ENCODE measurements around the gene LYVE1. TPM values are rescaled to one million over a fixed set of nuclear protein-coding genes. Genes with fewer than 3 reads are reported as not detected.

LYVE1 gene
- total RNA-seq, 6 experiments from 2014 or later, result 9.3 to 60.8 (median 28.3) TPM

DNA sequence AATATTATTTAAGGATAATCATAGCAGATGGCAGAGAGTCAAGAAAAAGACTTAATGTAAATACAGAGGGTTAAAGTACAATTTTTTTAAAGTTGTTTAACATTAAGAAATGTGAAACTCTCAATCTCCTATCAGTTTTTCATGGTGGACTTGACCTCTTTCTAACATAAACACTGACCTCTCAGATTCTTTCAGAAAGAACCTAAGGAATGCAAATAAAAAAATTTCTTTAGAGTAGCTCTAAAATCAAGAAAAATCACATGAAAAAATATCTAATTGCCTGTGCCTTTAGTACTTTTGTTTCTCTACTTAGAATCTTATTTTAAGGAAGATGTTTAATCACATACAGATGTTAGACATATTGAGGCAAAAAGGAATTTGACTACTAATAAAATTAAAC is 40.3 kb downstream of the LYVE1 start:
- Histone ChIP-seq H3K9me3 (no peaks in the 10 kb centered on the region), H3K27ac (no peak overlapping the region), H3K4me3 (no peak overlapping the region), H3K27me3 (no peaks in the 10 kb centered on the region), H3K36me3 (peaks cover 0 to 22% (median 5%) of the 10 kb centered on the region in 4 donors), H3K4me1 (no peaks in the 10 kb centered on the region)
- intact Hi-C loops (cut with DNase I), result no loop called here
- no peak for TF ChIP-seq POLR2A (IDR thresholded peaks at IDR 0.05)
- TF ChIP-seq, protein P1, sequence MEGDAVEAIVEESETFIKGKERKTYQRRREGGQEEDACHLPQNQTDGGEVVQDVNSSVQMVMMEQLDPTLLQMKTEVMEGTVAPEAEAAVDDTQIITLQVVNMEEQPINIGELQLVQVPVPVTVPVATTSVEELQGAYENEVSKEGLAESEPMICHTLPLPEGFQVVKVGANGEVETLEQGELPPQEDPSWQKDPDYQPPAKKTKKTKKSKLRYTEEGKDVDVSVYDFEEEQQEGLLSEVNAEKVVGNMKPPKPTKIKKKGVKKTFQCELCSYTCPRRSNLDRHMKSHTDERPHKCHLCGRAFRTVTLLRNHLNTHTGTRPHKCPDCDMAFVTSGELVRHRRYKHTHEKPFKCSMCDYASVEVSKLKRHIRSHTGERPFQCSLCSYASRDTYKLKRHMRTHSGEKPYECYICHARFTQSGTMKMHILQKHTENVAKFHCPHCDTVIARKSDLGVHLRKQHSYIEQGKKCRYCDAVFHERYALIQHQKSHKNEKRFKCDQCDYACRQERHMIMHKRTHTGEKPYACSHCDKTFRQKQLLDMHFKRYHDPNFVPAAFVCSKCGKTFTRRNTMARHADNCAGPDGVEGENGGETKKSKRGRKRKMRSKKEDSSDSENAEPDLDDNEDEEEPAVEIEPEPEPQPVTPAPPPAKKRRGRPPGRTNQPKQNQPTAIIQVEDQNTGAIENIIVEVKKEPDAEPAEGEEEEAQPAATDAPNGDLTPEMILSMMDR (IDR thresholded peaks at IDR 0.05), result no peak
- no peak for ATAC-seq
- DNase-seq, result no peak

DNA sequence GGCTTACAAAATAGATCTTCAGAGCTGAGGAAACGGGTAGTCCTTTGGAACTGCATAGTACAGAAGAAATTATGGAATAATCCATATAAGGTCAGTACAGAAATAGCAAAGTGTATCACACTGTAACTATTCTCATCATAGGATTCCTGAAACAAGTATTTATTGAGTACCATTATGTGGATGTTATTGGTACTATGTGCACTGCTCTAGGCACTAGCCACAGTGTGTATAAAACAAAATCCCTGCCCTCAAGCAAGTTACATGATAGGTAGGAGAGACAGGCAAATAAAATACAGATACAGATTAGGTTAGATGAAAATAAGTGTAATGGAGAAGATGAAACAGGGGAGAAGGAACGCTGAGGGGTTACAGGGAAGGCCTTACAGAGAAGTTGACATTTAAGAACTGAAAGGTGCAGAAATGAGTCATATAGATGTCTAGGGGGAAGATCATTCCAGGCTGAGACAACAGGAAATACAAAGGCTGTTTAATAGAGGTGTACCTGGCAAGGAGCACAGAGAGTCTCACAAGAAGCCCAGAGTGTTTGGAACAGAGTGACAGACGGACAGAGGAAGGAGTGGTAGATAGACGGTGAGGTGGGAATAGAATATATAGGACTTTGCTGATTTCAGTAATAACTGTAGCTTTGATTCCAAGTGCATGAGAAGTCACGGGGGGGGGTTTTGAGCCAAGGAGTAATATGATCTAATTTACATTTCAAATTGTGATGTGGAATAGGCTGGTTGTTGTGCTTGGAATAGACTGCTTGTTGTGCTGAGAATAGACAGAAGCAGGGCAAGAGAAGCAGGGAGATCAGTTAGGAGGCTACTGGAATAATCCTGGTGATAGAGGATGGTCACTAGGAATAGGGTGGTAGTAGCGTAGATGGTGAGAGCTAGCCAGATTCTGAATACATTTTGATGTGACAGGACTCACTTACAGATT is 41.2 kb downstream of the LYVE1 start:
- Histone ChIP-seq H3K9me3 (no peaks in the 10 kb centered on the region), H3K36me3 (peaks cover 0 to 24% (median 5%) of the 10 kb centered on the region in 4 donors), H3K4me3 (no peak overlapping the region), H3K27ac (no peak overlapping the region), H3K27me3 (no peaks in the 10 kb centered on the region), H3K4me1 (no peaks in the 10 kb centered on the region)
- intact Hi-C loops (cut with DNase I), result no loop called here
- TF ChIP-seq, protein P1 (IDR thresholded peaks at IDR 0.05), result no peak
- no peak for TF ChIP-seq POLR2A (IDR thresholded peaks at IDR 0.05)
- WGBS (ENCODE audit: insufficient coverage, low coverage, low lambda C conversion rate, missing lambda C conversion rate), result 89% methylated on average over 6 of the region's 6 CpGs
- ATAC-seq (no peak), DNase-seq (no peak)

DNA sequence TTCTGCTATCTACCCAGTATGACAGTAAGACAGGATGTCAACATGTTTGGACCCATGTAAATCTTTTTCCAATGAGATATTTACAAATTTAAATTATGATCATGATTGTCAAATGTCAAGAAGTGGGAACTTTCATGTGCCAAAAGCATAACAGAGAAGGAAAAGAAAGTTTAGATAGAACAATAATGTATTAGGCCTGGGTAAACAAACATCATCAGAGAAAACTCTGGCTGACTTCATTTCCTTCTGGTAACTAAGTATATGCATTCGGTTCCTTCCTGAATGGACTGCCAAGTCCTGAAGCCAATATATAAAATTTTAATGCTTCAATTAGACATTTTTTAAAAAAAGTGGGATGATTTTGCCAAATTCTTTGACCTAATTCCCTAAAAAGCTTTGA is 44.0 kb downstream of the LYVE1 start:
- no peak overlapping the region for H3K4me3 ChIP-seq
- H3K27ac ChIP-seq, result no peak overlapping the region
- H3K36me3 ChIP-seq, result peaks cover 0 to 35% (median 6%) of the 10 kb centered on the region in 4 donors
- intact Hi-C loops (cut with DNase I), result no loop called here
- no peak for ATAC-seq
- H3K4me1 ChIP-seq, result no peaks in the 10 kb centered on the region
- TF ChIP-seq POLR2A (IDR thresholded peaks at IDR 0.05), result no peak
- TF ChIP-seq, protein P1 (IDR thresholded peaks at IDR 0.05), result no peak
- H3K9me3 ChIP-seq, result no peaks in the 10 kb centered on the region
- no peak for DNase-seq
- WGBS (ENCODE audit: insufficient coverage, low coverage, low lambda C conversion rate, missing lambda C conversion rate), result 60% methylated on average over 1 of the region's 1 CpG
- no peaks in the 10 kb centered on the region for H3K27me3 ChIP-seq

DNA sequence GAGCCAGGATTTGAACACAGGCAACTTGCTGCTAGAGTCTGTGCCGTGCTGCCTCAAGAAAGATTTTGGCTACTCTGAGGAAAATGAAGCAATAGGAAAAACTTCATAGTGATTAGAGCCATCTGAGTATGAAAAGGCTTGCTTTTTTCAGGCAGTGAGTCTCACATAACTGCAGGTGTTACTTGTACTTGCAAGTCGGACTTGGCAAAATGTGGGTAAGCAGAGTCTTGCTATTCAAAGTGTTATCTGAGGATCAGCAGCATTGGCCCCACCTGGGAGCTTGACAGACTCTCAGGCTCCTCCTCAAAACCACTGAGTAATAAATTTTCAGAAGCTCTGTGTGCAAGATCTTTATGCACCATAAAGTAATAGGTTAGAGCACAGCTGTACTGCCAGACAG is 45.5 kb downstream of the LYVE1 start:
- WGBS (ENCODE audit: insufficient coverage, low coverage, low lambda C conversion rate, missing lambda C conversion rate), result 73% methylated on average over 2 of the region's 2 CpGs

More for the DNA sequence above, 45.5 kb downstream of the LYVE1 start:
- Histone ChIP-seq H3K36me3 (peaks cover 0 to 31% (median 7%) of the 10 kb centered on the region in 4 donors), H3K9me3 (no peaks in the 10 kb centered on the region), H3K27ac (no peak overlapping the region), H3K4me3 (no peak overlapping the region), H3K27me3 (no peaks in the 10 kb centered on the region), H3K4me1 (no peaks in the 10 kb centered on the region)
- TF ChIP-seq, protein P1 (IDR thresholded peaks at IDR 0.05), result no peak
- no peak for TF ChIP-seq POLR2A (IDR thresholded peaks at IDR 0.05)
- intact Hi-C loops (cut with DNase I), result no loop called here
- ATAC-seq, result no peak
- no peak for DNase-seq
